ENCODE results near the gene EIF3K.

EIF3K gene

DNA sequence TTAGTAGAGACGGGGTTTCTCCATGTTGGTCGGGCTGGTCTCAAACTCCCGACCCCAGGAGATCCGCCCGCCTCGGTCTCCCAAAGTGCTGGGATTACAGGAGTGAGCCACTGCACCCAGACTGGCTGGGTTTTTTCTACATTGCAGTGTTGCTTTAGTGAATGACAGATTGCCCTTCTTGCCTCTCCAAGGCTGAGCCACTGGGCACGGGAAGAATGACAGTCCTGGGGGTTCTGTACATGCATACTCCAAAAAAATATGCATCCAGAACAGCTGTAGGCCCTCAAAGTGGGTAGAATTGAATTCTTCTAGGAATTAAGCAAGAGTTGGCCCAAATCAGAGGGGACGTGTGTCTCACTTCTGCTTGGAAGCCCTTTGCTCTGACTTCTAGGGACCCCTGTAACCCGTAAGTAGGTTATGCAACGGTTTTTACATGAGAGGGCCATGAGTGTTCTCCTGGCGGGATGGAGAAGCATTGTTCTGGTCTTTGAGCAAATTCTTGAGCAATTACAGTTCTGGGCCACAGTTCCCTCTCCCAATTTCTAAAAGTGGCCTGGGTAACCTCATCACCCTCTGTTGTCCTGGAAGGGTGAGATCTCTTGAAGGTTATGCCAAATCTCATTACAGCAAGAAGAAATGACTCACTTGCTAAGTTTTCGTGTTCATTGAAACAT lies 32.1 kb downstream of the EIF3K start:
- DNase-seq (ENCODE audit: extremely low spot score) = no peak
- TF ChIP-seq TARDBP (IDR thresholded peaks at IDR 0.05) = no peak
- TF ChIP-seq HDGF (IDR thresholded peaks at IDR 0.05; ENCODE audit: borderline replicate concordance) = no peak
- no peak for TF ChIP-seq SUZ12 (IDR thresholded peaks at IDR 0.05)
- no peak for TF ChIP-seq NFRKB (IDR thresholded peaks at IDR 0.05)
- TF ChIP-seq FOXK2 (IDR thresholded peaks at IDR 0.05) = no peak
- no peak for TF ChIP-seq BHLHE40 (IDR thresholded peaks at IDR 0.05; ENCODE audit: borderline replicate concordance)
- no peak for TF ChIP-seq LEF1 (IDR thresholded peaks at IDR 0.05; ENCODE audit: borderline replicate concordance)
- no peak for TF ChIP-seq FOXA1 (IDR thresholded peaks at IDR 0.05)
- TF ChIP-seq ARNT (IDR thresholded peaks at IDR 0.05) = no peak
- TF ChIP-seq ZNF384 (IDR thresholded peaks at IDR 0.05) = no peak
- TF ChIP-seq SP1 (IDR thresholded peaks at IDR 0.05) = no peak
- TF ChIP-seq L3MBTL2 (conservative IDR thresholded peaks at IDR 0.05) = no peak
- no peak for TF ChIP-seq CTBP1 (IDR thresholded peaks at IDR 0.05; ENCODE audit: borderline replicate concordance)
- TF ChIP-seq, protein P1, sequence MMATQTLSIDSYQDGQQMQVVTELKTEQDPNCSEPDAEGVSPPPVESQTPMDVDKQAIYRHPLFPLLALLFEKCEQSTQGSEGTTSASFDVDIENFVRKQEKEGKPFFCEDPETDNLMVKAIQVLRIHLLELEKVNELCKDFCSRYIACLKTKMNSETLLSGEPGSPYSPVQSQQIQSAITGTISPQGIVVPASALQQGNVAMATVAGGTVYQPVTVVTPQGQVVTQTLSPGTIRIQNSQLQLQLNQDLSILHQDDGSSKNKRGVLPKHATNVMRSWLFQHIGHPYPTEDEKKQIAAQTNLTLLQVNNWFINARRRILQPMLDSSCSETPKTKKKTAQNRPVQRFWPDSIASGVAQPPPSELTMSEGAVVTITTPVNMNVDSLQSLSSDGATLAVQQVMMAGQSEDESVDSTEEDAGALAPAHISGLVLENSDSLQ (IDR thresholded peaks at IDR 0.05) = no peak
- TF ChIP-seq FOXM1 (IDR thresholded peaks at IDR 0.05; ENCODE audit: borderline replicate concordance) = no peak
- no peak for TF ChIP-seq ELF4 (IDR thresholded peaks at IDR 0.05)
- ChIA-PET CTCF (no interaction called here), POLR2A (no interaction called here)

GRCh38 chr19:38653028-38653571 lies 34.1 kb downstream of the EIF3K start:
- CTCF ChIA-PET = interaction anchor here (0.6 kb wide), 1 partner anchor 54 kb away, joined by 4 read pairs; no protein-coding TSS in a partner anchor
- POLR2A ChIA-PET = interaction anchor here (0.6 to 1.5 kb wide), 2 partner anchors 34 to 85 kb away, joined by 3 to 4 read pairs; partner anchors contain the start of gene EIF3K
- no peak for DNase-seq (ENCODE audit: extremely low spot score)
- TF ChIP-seq SP1 (IDR thresholded peaks at IDR 0.05) (no peak), L3MBTL2 (conservative IDR thresholded peaks at IDR 0.05) (no peak), ZNF384 (IDR thresholded peaks at IDR 0.05) (no peak)

DNA sequence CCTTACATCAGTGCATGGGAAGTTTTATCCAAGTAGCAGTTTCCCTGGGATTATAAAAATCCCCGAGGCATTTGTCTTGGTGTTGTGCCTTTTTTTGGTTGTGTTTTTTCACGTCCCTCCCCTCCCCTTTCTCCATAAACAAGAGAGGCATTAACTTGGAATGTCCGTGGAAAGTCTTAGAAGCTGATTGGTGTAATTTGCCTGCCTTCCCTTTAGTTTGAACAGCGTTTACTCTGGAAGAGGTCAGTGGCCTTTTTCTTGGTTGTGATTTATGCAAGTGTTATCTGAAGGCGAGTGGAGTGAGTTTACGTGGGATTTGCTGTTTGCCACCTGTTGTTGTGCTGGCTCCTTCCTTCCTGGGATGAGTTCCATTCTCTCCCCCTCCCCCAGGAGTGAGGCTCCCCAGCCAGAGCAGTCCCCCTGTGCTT lies 35.7 kb downstream of the EIF3K start:
- ChIA-PET CTCF (no interaction called here), POLR2A (no interaction called here)
- no peak for DNase-seq (ENCODE audit: extremely low spot score)
- TF ChIP-seq SUZ12 (IDR thresholded peaks at IDR 0.05) (no peak), ZNF384 (IDR thresholded peaks at IDR 0.05) (no peak), TARDBP (IDR thresholded peaks at IDR 0.05) (no peak), HDGF (IDR thresholded peaks at IDR 0.05; ENCODE audit: borderline replicate concordance) (no peak), SP1 (IDR thresholded peaks at IDR 0.05) (no peak), CTBP1 (IDR thresholded peaks at IDR 0.05; ENCODE audit: borderline replicate concordance) (no peak), LEF1 (IDR thresholded peaks at IDR 0.05; ENCODE audit: borderline replicate concordance) (no peak), L3MBTL2 (conservative IDR thresholded peaks at IDR 0.05) (no peak)
- TF ChIP-seq, protein P1 (IDR thresholded peaks at IDR 0.05) = no peak

DNA sequence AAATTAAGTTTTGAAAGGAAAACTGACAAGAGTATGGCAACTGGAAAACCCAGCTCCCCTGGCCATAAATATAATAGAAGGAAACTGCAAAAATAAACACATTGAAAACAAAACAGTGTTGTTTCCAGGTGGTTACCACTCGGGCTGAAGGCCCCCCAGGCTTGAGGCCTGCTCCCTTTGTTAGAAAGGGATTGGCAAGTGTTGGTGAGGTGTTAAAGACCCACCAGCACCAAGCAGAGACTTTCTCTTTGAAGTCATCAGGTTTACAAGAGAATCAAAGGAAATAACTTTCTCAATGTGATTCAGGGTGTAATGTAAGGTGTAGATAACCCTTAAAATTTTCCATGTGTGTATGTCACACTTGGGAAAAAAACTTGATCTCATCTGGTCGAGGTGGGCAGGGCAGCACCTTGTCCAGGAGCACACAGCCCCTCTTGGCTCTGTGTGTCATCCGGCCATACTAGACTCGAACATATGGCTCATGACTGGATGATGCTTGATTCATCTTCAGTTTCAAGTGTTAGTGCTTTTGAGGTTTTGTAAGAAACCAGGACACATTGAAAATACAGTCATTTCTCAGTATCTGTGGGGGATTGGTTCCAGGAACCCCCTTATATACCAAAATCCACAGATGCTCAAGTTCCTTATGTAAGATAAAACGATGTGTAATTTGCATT lies 36.3 kb downstream of the EIF3K start:
- no peak for TF ChIP-seq ZNF384 (IDR thresholded peaks at IDR 0.05)
- TF ChIP-seq ELF4 (IDR thresholded peaks at IDR 0.05) = no peak
- TF ChIP-seq CTBP1 (IDR thresholded peaks at IDR 0.05; ENCODE audit: borderline replicate concordance) = no peak
- no peak for TF ChIP-seq ARNT (IDR thresholded peaks at IDR 0.05)
- TF ChIP-seq, protein P1 (IDR thresholded peaks at IDR 0.05) = no peak
- TF ChIP-seq FOXA1 (IDR thresholded peaks at IDR 0.05) = no peak
- no peak for TF ChIP-seq L3MBTL2 (conservative IDR thresholded peaks at IDR 0.05)
- no peak for TF ChIP-seq LEF1 (IDR thresholded peaks at IDR 0.05; ENCODE audit: borderline replicate concordance)
- TF ChIP-seq FOXK2 (IDR thresholded peaks at IDR 0.05) = no peak
- no peak for TF ChIP-seq SP1 (IDR thresholded peaks at IDR 0.05)
- TF ChIP-seq FOXM1 (IDR thresholded peaks at IDR 0.05; ENCODE audit: borderline replicate concordance) = no peak
- DNase-seq (ENCODE audit: extremely low spot score) = no peak
- CTCF ChIA-PET = no interaction called here
- POLR2A ChIA-PET = no interaction called here

- TF ChIP-seq FOXA1 (IDR thresholded peaks at IDR 0.05) = no peak
- TF ChIP-seq ELF4 (IDR thresholded peaks at IDR 0.05) = no peak
- no peak for TF ChIP-seq NFRKB (IDR thresholded peaks at IDR 0.05)
- TF ChIP-seq CTBP1 (IDR thresholded peaks at IDR 0.05; ENCODE audit: borderline replicate concordance) = no peak
- TF ChIP-seq SP1 (IDR thresholded peaks at IDR 0.05) = no peak
- CTCF ChIA-PET = no interaction called here
- POLR2A ChIA-PET = no interaction called here
- DNase-seq (ENCODE audit: extremely low spot score) = no peak
These were observed 37.4 kb downstream of the EIF3K start for GRCh38 chr19:38656171-38656981.

Measured in HEK293T (cell line).